Stimulated activated CD8-positive, alpha-beta memory T cell treated with anti-CD3 and anti-CD28 coated beads, Interleukin-7, amount 100 ng/mL, for 48 hours (primary cell): Measurements from ENCODE around the gene HMCN2.

Source experiments
- DNase-seq, 2 donors: peaks; one replicate each; pipeline ENCODE4 v3.0.0-alpha.2; 2020; ENCODE audit warnings: low read depth in 1 of 2; ENCODE audit errors: extremely low read depth in 1 of 2

Gene HMCN2

GRCh38 chr9:130360672-130361071 lies 95.1 kb downstream of the HMCN2 start:
- DNase-seq: no peak

- no peak for DNase-seq
Measured at GRCh38 chr9:130361873-130362362, 96.4 kb downstream of the HMCN2 start.

- no peak for DNase-seq
Measured at GRCh38 chr9:130362691-130363090, 97.1 kb downstream of the HMCN2 start.

GRCh38 chr9:130363755-130364404 lies 98.3 kb downstream of the HMCN2 start:
- no peak for DNase-seq

- no peak for DNase-seq
Measured at GRCh38 chr9:130364619-130365322, 99.2 kb downstream of the HMCN2 start.

GRCh38 chr9:130365323-130365721 lies 99.8 kb downstream of the HMCN2 start:
- DNase-seq: no peak

GRCh38 chr9:130366072-130366471 lies 100.5 kb downstream of the HMCN2 start:
- DNase-seq: no peak

GRCh38 chr9:130366888-130367550 lies 101.5 kb downstream of the HMCN2 start:
- DNase-seq: no peak

GRCh38 chr9:130368631-130369103 lies 103.1 kb downstream of the HMCN2 start:
- peak; percentile 5 to 11 for DNase-seq

GRCh38 chr9:130370226-130370625 lies 104.7 kb downstream of the HMCN2 start:
- no peak for DNase-seq

GRCh38 chr9:130371196-130371966 lies 105.8 kb downstream of the HMCN2 start:
- no peak for DNase-seq

GRCh38 chr9:130372057-130372456 lies 106.5 kb downstream of the HMCN2 start:
- no peak for DNase-seq

GRCh38 chr9:130373679-130374325 lies 108.2 kb downstream of the HMCN2 start:
- DNase-seq: no peak

- DNase-seq: no peak
Measured at GRCh38 chr9:130377612-130378011, 112.1 kb downstream of the HMCN2 start.

GRCh38 chr9:130378875-130379648 lies 113.5 kb downstream of the HMCN2 start:
- no peak for DNase-seq

GRCh38 chr9:130379649-130379970 lies 114.0 kb downstream of the HMCN2 start:
- no peak for DNase-seq

GRCh38 chr9:130380920-130381469 lies 115.4 kb downstream of the HMCN2 start:
- no peak for DNase-seq

- DNase-seq: no peak
Measured at GRCh38 chr9:130381660-130382059, 116.1 kb downstream of the HMCN2 start.

GRCh38 chr9:130382096-130382495 lies 116.5 kb downstream of the HMCN2 start:
- DNase-seq: no peak
